HCT116 (cell line): ENCODE results near the gene ZBTB20.

Source experiments
- CEBPB ChIP-seq: IDR thresholded peaks from 2 replicates; pipeline ENCODE4 v1.6.1; 2012; ENCODE audit warnings: low read depth
- CTCF ChIP-seq, 3 experiments: fragments of 200-600 bp in 1 of 3; sonication (generic) in 1 of 3; IDR thresholded peaks in 2 of 3; conservative IDR thresholded peaks in 1 of 3; 2 replicates each; pipeline ENCODE4 v1.5.1; 2012 to 2017; ENCODE audit warnings: low read depth in 2 of 3, low read length in 2 of 3, antibody characterized with exemption in 1 of 3, borderline replicate concordance in 1 of 3, control low read depth in 1 of 3, mild to moderate bottlenecking in 1 of 3, mixed read lengths in 1 of 3, mixed run types in 1 of 3, moderate library complexity in 1 of 3; ENCODE audit not compliant: insufficient read depth in 1 of 3
- EGR1 ChIP-seq: IDR thresholded peaks from 2 replicates; pipeline ENCODE4 v1.6.1; 2012; ENCODE audit warnings: low read depth
- EZH2 ChIP-seq: fragments of 200-600 bp; sonication (generic); IDR thresholded peaks from 2 replicates; pipeline ENCODE4 v1.6.1; 2017; ENCODE audit warnings: antibody characterized with exemption, mixed run types
- EZH2phosphoT487 ChIP-seq: fragments of 200-600 bp; IDR thresholded peaks from 2 replicates; pipeline ENCODE4 v1.6.1; 2018; ENCODE audit warnings: antibody characterized with exemption, borderline replicate concordance
- JUND ChIP-seq: IDR thresholded peaks from 2 replicates; pipeline ENCODE4 v1.6.1; 2012
- MAX ChIP-seq: IDR thresholded peaks from 2 replicates; pipeline ENCODE4 v1.6.1; 2012
- POLR2A ChIP-seq: IDR thresholded peaks from 2 replicates; pipeline ENCODE4 v1.7.0; 2011; ENCODE audit warnings: borderline replicate concordance; ENCODE audit not compliant: insufficient read depth, insufficient read length; ENCODE audit errors: extremely low read depth
- POLR2AphosphoS5 ChIP-seq: IDR thresholded peaks from 2 replicates; pipeline ENCODE4 v1.6.1; 2011; ENCODE audit warnings: mild to moderate bottlenecking, low read depth, low read length, moderate library complexity
- SIN3A ChIP-seq: IDR thresholded peaks from 2 replicates; pipeline ENCODE4 v1.6.1; 2012; ENCODE audit warnings: low read depth
- TCF7L2 ChIP-seq: IDR thresholded peaks from 2 replicates; pipeline ENCODE4 v1.7.0; 2011; ENCODE audit warnings: borderline replicate concordance, inconsistent platforms; ENCODE audit not compliant: insufficient read depth, insufficient read length; ENCODE audit errors: extremely low read depth
- ZBTB33 ChIP-seq: IDR thresholded peaks from 2 replicates; pipeline ENCODE4 v1.6.1; 2011; ENCODE audit warnings: mild to moderate bottlenecking, low read length, moderate library complexity; ENCODE audit not compliant: insufficient replicate concordance; ENCODE audit errors: extremely low read depth
- ZFX ChIP-seq: fragments of 450-650 bp; IDR thresholded peaks from 2 replicates; pipeline ENCODE4 v1.6.1; 2017
- ZNF274 ChIP-seq: fragments of 200-500 bp; sonication (Bioruptor generic); IDR thresholded peaks from 2 replicates; pipeline ENCODE4 v1.6.1; 2014; ENCODE audit warnings: mild to moderate bottlenecking, low read depth, low read length, inconsistent platforms

- TF ChIP-seq CEBPB (no peak), EZH2phosphoT487 (no peak), CTCF (IDR thresholded peaks at IDR 0.05 in 2 of 3, conservative IDR thresholded peaks at IDR 0.05 in 1 of 3; ENCODE audit: borderline replicate concordance in 1 of 3, insufficient read depth in 1 of 3, low read depth in 2 of 3, low read length in 2 of 3) (no peak), ZBTB33 (no peak), JUND (no peak), ZNF274 (no peak), SIN3A (no peak), EZH2 (no peak), MAX (no peak), TCF7L2 (no peak), POLR2A (no peak), ZFX (no peak), POLR2AphosphoS5 (no peak), EGR1 (no peak)
Measured at GRCh38 chr3:114716916-114717315, 430.2 kb downstream of the ZBTB20 start.
